Astrocyte (in vitro differentiated cells and primary cell): ENCODE results near the gene SPIB. TPM values are rescaled to one million over a fixed set of nuclear protein-coding genes. Genes with fewer than 3 reads are reported as not detected.

ENCODE experiments used
- DNase-seq: peaks from one replicate; pipeline ENCODE4 v3.0.0-alpha.2; 2010; ENCODE audit warnings: low read depth
- FAIRE-seq: peaks from 2 replicates; lab custom pipeline; 2011; peaks lifted over from hg19 to GRCh38; lab: Jason Lieb, UNC
- H2AFZ ChIP-seq: 2 replicates; pipeline ENCODE4 v1.6.0; 2012; ENCODE audit warnings: low read depth, low read length, inconsistent platforms
- H3K27ac ChIP-seq: 2 replicates; pipeline ENCODE4 v1.5.1; 2011; ENCODE audit warnings: low read depth, low read length, inconsistent platforms
- H3K27me3 ChIP-seq: 2 replicates; pipeline ENCODE4 v1.6.0; 2011; ENCODE audit warnings: low read length, inconsistent platforms; ENCODE audit not compliant: insufficient read depth
- H3K36me3 ChIP-seq: 2 replicates; pipeline ENCODE4 v1.5.1; 2011; ENCODE audit warnings: low read length, inconsistent platforms; ENCODE audit not compliant: insufficient read depth
- H3K4me1 ChIP-seq: 2 replicates; pipeline ENCODE4 v1.5.1; 2011; ENCODE audit warnings: low read length, inconsistent platforms; ENCODE audit not compliant: insufficient read depth
- H3K4me2 ChIP-seq: 2 replicates; pipeline ENCODE4 v1.6.0; 2012; ENCODE audit warnings: low read length, inconsistent platforms
- H3K4me3 ChIP-seq: 2 replicates; pipeline ENCODE4 v1.5.1; 2011; ENCODE audit warnings: low read depth, mild to moderate bottlenecking, low read length, inconsistent platforms; ENCODE audit not compliant: insufficient read depth
- H3K79me2 ChIP-seq: 2 replicates; pipeline ENCODE4 v1.6.0; 2012; ENCODE audit warnings: mild to moderate bottlenecking, low read length, inconsistent platforms; ENCODE audit not compliant: insufficient read depth
- H3K9ac ChIP-seq: 2 replicates; pipeline ENCODE4 v1.6.0; 2012; ENCODE audit warnings: mild to moderate bottlenecking, low read length, inconsistent platforms
- H3K9me3 ChIP-seq: 2 replicates; pipeline ENCODE4 v1.5.1; 2012; ENCODE audit warnings: low read depth, mild to moderate bottlenecking, low read length, inconsistent platforms; ENCODE audit not compliant: insufficient read depth
- H4K20me1 ChIP-seq: 2 replicates; pipeline ENCODE4 v1.6.0; 2012; ENCODE audit warnings: low read length, inconsistent platforms; ENCODE audit not compliant: insufficient read depth
- H3K27ac Mint-ChIP-seq: one replicate; pipeline ENCODE4 v1.8.0; 2021; ENCODE audit warnings: mild to moderate bottlenecking, mixed read lengths; ENCODE audit not compliant: unreplicated experiment
- H3K27me3 Mint-ChIP-seq: one replicate; pipeline ENCODE4 v1.8.0; 2021; ENCODE audit warnings: low read depth, mixed read lengths; ENCODE audit not compliant: unreplicated experiment
- H3K36me3 Mint-ChIP-seq: one replicate; pipeline ENCODE4 v1.8.0; 2021; ENCODE audit warnings: low read depth, mixed read lengths; ENCODE audit not compliant: unreplicated experiment
- H3K4me1 Mint-ChIP-seq: one replicate; pipeline ENCODE4 v1.8.0; 2021; ENCODE audit warnings: low read depth, mixed read lengths; ENCODE audit not compliant: unreplicated experiment
- H3K4me3 Mint-ChIP-seq: one replicate; pipeline ENCODE4 v1.8.0; 2021; ENCODE audit warnings: mild to moderate bottlenecking, moderate library complexity, mixed read lengths; ENCODE audit not compliant: unreplicated experiment
- H3K9me3 Mint-ChIP-seq: one replicate; pipeline ENCODE4 v1.8.0; 2021; ENCODE audit warnings: mild to moderate bottlenecking, mixed read lengths; ENCODE audit not compliant: unreplicated experiment
- CTCF ChIP-seq: IDR thresholded peaks from 2 replicates; pipeline ENCODE4 v1.5.1; 2011; ENCODE audit warnings: low read depth, mild to moderate bottlenecking, inconsistent platforms, low read length, moderate library complexity; ENCODE audit not compliant: insufficient read depth
- EZH2 ChIP-seq: IDR thresholded peaks from 2 replicates; pipeline ENCODE4 v1.6.1; 2012; ENCODE audit warnings: mild to moderate bottlenecking, low read length, inconsistent platforms; ENCODE audit not compliant: insufficient read depth
- total RNA-seq: library from RNA; stranded (reverse); gene quantifications from 2 replicates; pipeline ENCODE4 v1.2.1, GENCODE V29; 2021

The SPIB gene
- total RNA-seq, 1 donor from 2014 or later: 0.14 TPM

- no peak overlapping the region for H3K4me3 ChIP-seq
- Mint-ChIP-seq H3K27me3 (peaks cover 34% of the 10 kb centered on the region), H3K4me1 (peaks cover 3% of the 10 kb centered on the region), H3K4me3 (peak overlapping the region; percentile 73), H3K36me3 (no peaks in the 10 kb centered on the region), H3K9me3 (peaks cover 5% of the 10 kb centered on the region), H3K27ac (no peak overlapping the region)
- no peak overlapping the region for H3K27ac ChIP-seq
- peaks cover 9% of the 10 kb centered on the region for H3K4me1 ChIP-seq
- H3K79me2 ChIP-seq: no peaks in the 10 kb centered on the region
- no peaks in the 10 kb centered on the region for H3K36me3 ChIP-seq
- TF ChIP-seq CTCF (no peak), EZH2 (no peak)
- no peak overlapping the region for H2AFZ ChIP-seq
- H3K9ac ChIP-seq: no peak overlapping the region
- FAIRE-seq (no peak), DNase-seq (no peak)
- no peak overlapping the region for H3K4me2 ChIP-seq
- no peaks in the 10 kb centered on the region for H3K9me3 ChIP-seq
- peaks cover 18% of the 10 kb centered on the region for H3K27me3 ChIP-seq
- no peaks in the 10 kb centered on the region for H4K20me1 ChIP-seq
Measured at GRCh38 chr19:50433201-50434180, 14.8 kb downstream of the SPIB start.

- no peak overlapping the region for H2AFZ ChIP-seq
- H3K4me3 Mint-ChIP-seq: no peak overlapping the region
- H3K36me3 ChIP-seq: no peaks in the 10 kb centered on the region
- H3K4me3 ChIP-seq: no peak overlapping the region
- H3K4me1 Mint-ChIP-seq: peaks cover 3% of the 10 kb centered on the region
- peaks cover 9% of the 10 kb centered on the region for H3K4me1 ChIP-seq
- TF ChIP-seq EZH2: no peak
- TF ChIP-seq CTCF: no peak
- H3K36me3 Mint-ChIP-seq: no peaks in the 10 kb centered on the region
- H3K27ac ChIP-seq: no peak overlapping the region
- H4K20me1 ChIP-seq: no peaks in the 10 kb centered on the region
- H3K27me3 Mint-ChIP-seq: peaks cover 31% of the 10 kb centered on the region
- H3K9me3 ChIP-seq: no peaks in the 10 kb centered on the region
- H3K27me3 ChIP-seq: peaks cover 12% of the 10 kb centered on the region
- DNase-seq: no peak
- no peak overlapping the region for H3K27ac Mint-ChIP-seq
- H3K4me2 ChIP-seq: no peak overlapping the region
- H3K79me2 ChIP-seq: no peaks in the 10 kb centered on the region
- FAIRE-seq: no peak
- H3K9ac ChIP-seq: no peak overlapping the region
- peaks cover 6% of the 10 kb centered on the region for H3K9me3 Mint-ChIP-seq
Measured at GRCh38 chr19:50434525-50434924, 15.8 kb downstream of the SPIB start.

- no peaks in the 10 kb centered on the region for H3K79me2 ChIP-seq
- Mint-ChIP-seq H3K4me3 (no peak overlapping the region), H3K9me3 (peaks cover 6% of the 10 kb centered on the region), H3K36me3 (no peaks in the 10 kb centered on the region), H3K27me3 (peaks cover 34% of the 10 kb centered on the region), H3K4me1 (peaks cover 3% of the 10 kb centered on the region), H3K27ac (no peak overlapping the region)
- peaks cover 9% of the 10 kb centered on the region for H3K4me1 ChIP-seq
- H3K4me2 ChIP-seq: no peak overlapping the region
- H3K4me3 ChIP-seq: no peak overlapping the region
- H3K9ac ChIP-seq: no peak overlapping the region
- DNase-seq (no peak), FAIRE-seq (no peak)
- no peaks in the 10 kb centered on the region for H4K20me1 ChIP-seq
- peaks cover 9% of the 10 kb centered on the region for H3K27me3 ChIP-seq
- H3K27ac ChIP-seq: no peak overlapping the region
- H3K9me3 ChIP-seq: no peaks in the 10 kb centered on the region
- no peak for TF ChIP-seq EZH2
- TF ChIP-seq CTCF: no peak
- H3K36me3 ChIP-seq: no peaks in the 10 kb centered on the region
- H2AFZ ChIP-seq: no peak overlapping the region
Measured at GRCh38 chr19:50435221-50435620, 16.5 kb downstream of the SPIB start.
